GM12801 (cell line): ENCODE measurements around the gene SLC25A41.

Experiments
- CTCF ChIP-seq: IDR thresholded peaks from one replicate; pipeline ENCODE4 v1.5.1; 2011; ENCODE audit warnings: control low read depth; ENCODE audit not compliant: insufficient read length; ENCODE audit errors: extremely low read depth

Gene SLC25A41

GRCh38 chr19:6433663-6434062 lies at the start of gene SLC25A41:
Gene SLC25A41, minus strand, starts transcription at chr19:6433763. Its CDS starts 70 bp downstream, at chr19:6433693.
- no peak for TF ChIP-seq CTCF

GRCh38 chr19:6483235-6483634 lies 49.7 kb upstream of the SLC25A41 start:
- TF ChIP-seq CTCF, result no peak

- TF ChIP-seq CTCF, result no peak
Observed at GRCh38 chr19:6482343-6482686, 48.8 kb upstream of the SLC25A41 start.

GRCh38 chr19:6481541-6482342 lies 48.2 kb upstream of the SLC25A41 start, which contains the start of gene DENND1C:
Gene DENND1C, minus strand, starts transcription at chr19:6481787. Its CDS starts 92 bp downstream, at chr19:6481695.
- no peak for TF ChIP-seq CTCF

- TF ChIP-seq CTCF, result no peak
Observed at GRCh38 chr19:6480848-6481415, 47.4 kb upstream of the SLC25A41 start.

- TF ChIP-seq CTCF, result no peak
Observed at GRCh38 chr19:6479836-6480398, 46.4 kb upstream of the SLC25A41 start.

GRCh38 chr19:6478815-6479214 lies 45.3 kb upstream of the SLC25A41 start:
- no peak for TF ChIP-seq CTCF
